ENCODE data around the gene RRM1.

RRM1 gene

GRCh38 chr11:4071325-4071724, 23.3 kb upstream of the RRM1 start:
- H3K27me3 Mint-ChIP-seq (ENCODE audit: low read depth, poor library complexity): peaks cover 11% of the 10 kb centered on the region
- no peaks in the 10 kb centered on the region for H3K9me3 Mint-ChIP-seq

GRCh38 chr11:4071914-4072313, 22.7 kb upstream of the RRM1 start:
- Mint-ChIP-seq H3K27ac (no peak overlapping the region), H3K27me3 (ENCODE audit: low read depth, poor library complexity) (peaks cover 11% of the 10 kb centered on the region), H3K4me1 (no peaks in the 10 kb centered on the region), H3K4me3 (no peak overlapping the region), H3K36me3 (ENCODE audit: low read depth) (no peaks in the 10 kb centered on the region), H3K9me3 (no peaks in the 10 kb centered on the region)
- DNase-seq: no peak
- TF ChIP-seq, protein P1, sequence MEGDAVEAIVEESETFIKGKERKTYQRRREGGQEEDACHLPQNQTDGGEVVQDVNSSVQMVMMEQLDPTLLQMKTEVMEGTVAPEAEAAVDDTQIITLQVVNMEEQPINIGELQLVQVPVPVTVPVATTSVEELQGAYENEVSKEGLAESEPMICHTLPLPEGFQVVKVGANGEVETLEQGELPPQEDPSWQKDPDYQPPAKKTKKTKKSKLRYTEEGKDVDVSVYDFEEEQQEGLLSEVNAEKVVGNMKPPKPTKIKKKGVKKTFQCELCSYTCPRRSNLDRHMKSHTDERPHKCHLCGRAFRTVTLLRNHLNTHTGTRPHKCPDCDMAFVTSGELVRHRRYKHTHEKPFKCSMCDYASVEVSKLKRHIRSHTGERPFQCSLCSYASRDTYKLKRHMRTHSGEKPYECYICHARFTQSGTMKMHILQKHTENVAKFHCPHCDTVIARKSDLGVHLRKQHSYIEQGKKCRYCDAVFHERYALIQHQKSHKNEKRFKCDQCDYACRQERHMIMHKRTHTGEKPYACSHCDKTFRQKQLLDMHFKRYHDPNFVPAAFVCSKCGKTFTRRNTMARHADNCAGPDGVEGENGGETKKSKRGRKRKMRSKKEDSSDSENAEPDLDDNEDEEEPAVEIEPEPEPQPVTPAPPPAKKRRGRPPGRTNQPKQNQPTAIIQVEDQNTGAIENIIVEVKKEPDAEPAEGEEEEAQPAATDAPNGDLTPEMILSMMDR (IDR thresholded peaks at IDR 0.05): no peak

More at GRCh38 chr11:4071325-4071724, 23.3 kb upstream of the RRM1 start:
- H3K36me3 Mint-ChIP-seq (ENCODE audit: low read depth): no peaks in the 10 kb centered on the region
- no peak overlapping the region for H3K27ac Mint-ChIP-seq
- DNase-seq: no peak
- H3K4me3 Mint-ChIP-seq: no peak overlapping the region
- TF ChIP-seq, protein P1 (IDR thresholded peaks at IDR 0.05): no peak
- H3K4me1 Mint-ChIP-seq: no peaks in the 10 kb centered on the region

- Mint-ChIP-seq H3K4me3 (no peak overlapping the region), H3K27ac (no peak overlapping the region), H3K36me3 (ENCODE audit: low read depth) (no peaks in the 10 kb centered on the region), H3K4me1 (no peaks in the 10 kb centered on the region), H3K9me3 (no peaks in the 10 kb centered on the region), H3K27me3 (ENCODE audit: low read depth, poor library complexity) (peaks cover 11% of the 10 kb centered on the region)
- peak; percentile 45 for DNase-seq
- TF ChIP-seq, protein P1 (IDR thresholded peaks at IDR 0.05): peak; percentile 78
Observed at GRCh38 chr11:4072668-4073285, 21.8 kb upstream of the RRM1 start.

- H3K27ac Mint-ChIP-seq: no peak overlapping the region
- no peaks in the 10 kb centered on the region for H3K9me3 Mint-ChIP-seq
- no peaks in the 10 kb centered on the region for H3K36me3 Mint-ChIP-seq (ENCODE audit: low read depth)
- TF ChIP-seq, protein P1 (IDR thresholded peaks at IDR 0.05): no peak
- H3K4me1 Mint-ChIP-seq: no peaks in the 10 kb centered on the region
- no peak for DNase-seq
- no peak overlapping the region for H3K4me3 Mint-ChIP-seq
- H3K27me3 Mint-ChIP-seq (ENCODE audit: low read depth, poor library complexity): peaks cover 11% of the 10 kb centered on the region
Observed at GRCh38 chr11:4074266-4074665, 20.3 kb upstream of the RRM1 start.

GRCh38 chr11:4076774-4077173, 17.8 kb upstream of the RRM1 start:
- Mint-ChIP-seq H3K4me3 (no peak overlapping the region), H3K9me3 (no peaks in the 10 kb centered on the region), H3K27me3 (ENCODE audit: low read depth, poor library complexity) (peaks cover 11% of the 10 kb centered on the region), H3K4me1 (peaks cover 9% of the 10 kb centered on the region), H3K27ac (no peak overlapping the region), H3K36me3 (ENCODE audit: low read depth) (no peaks in the 10 kb centered on the region)
- DNase-seq: no peak
- TF ChIP-seq, protein P1 (IDR thresholded peaks at IDR 0.05): no peak

DNA sequence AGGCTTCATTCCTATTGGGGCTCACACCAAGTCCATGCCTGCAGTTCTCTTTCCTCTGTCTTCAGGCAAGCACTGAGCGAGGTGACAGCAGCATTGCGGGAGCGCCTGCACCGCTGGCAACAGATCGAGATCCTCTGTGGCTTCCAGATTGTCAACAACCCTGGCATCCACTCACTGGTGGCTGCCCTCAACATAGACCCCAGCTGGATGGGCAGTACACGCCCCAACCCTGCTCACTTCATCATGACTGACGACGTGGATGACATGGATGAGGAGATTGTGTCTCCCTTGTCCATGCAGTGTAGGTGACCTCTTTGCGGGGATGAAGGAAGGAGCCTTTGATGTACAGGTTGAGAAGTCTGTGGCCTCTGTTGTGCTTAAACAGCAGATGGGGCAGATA, 11.4 kb upstream of the RRM1 start:
- Mint-ChIP-seq H3K4me1 (peaks cover 64% of the 10 kb centered on the region), H3K36me3 (ENCODE audit: low read depth) (peaks cover 12% of the 10 kb centered on the region), H3K27ac (no peak overlapping the region), H3K9me3 (no peaks in the 10 kb centered on the region), H3K4me3 (no peak overlapping the region), H3K27me3 (ENCODE audit: low read depth, poor library complexity) (no peaks in the 10 kb centered on the region)
- no peak for DNase-seq
- TF ChIP-seq, protein P1 (IDR thresholded peaks at IDR 0.05): no peak

All from nephron progenitor cell (in vitro differentiated cells).